Left hindlimb (tissue), 1 donor: Measurements from ENCODE around the gene AFF1.

ENCODE experiments used
- DNase-seq: peaks from one replicate; pipeline ENCODE4 v3.0.0-alpha.2; 2018

The AFF1 gene

GRCh38 chr4:86950831-86951525 is 16.2 kb downstream of the AFF1 start:
- no peak for DNase-seq

DNA sequence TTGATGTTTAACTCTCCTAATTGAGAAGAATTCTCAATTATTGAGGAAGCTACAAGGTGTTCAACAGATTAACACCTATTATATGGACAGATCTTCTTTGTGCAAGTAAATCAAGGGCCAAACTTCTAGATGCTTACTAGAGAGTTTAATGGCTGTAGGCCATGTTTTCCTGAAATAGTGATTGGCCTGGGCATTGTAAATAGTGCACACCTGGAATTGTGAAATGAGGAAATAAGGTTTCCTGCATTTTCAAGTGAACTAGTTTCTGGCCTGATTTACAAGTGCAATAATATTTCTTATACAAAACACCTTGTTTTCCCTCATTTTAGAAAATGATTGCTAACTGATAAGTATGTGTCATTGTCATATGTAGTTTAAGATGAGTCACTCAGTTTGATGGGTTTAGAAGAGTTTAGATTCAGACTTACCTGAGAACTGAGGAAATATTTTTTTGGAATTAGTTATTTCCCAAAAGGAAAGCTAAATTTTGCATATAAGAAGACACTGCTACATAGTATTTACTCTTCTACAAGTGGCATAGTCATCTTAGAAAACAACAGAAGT is 21.2 kb downstream of the AFF1 start:
- DNase-seq = no peak

GRCh38 chr4:86957215-86957614 is 22.4 kb downstream of the AFF1 start:
- no peak for DNase-seq

- no peak for DNase-seq
Measured at GRCh38 chr4:86959588-86960500, 25.0 kb downstream of the AFF1 start.

DNA sequence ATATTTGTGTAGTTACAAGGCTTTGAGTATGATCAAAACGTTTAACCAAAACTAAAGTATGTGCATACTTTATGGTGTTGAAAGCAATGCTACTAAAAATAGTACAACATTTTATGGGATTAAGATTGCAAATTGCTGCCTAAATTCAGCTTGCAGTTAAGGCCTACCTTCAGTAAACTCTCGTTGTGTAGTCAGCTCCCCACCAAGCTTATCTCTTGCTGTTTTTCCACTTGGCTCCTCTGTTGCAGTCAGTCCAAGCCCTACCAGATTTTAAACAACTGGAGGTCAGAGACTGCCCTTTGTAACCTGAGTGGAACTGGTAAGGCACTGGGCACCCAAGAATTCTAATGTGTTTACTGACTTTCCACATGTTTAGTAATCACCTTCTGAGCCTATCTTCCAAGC is 25.7 kb downstream of the AFF1 start:
- no peak for DNase-seq

- DNase-seq = no peak
Measured at GRCh38 chr4:86961116-86961515, 26.3 kb downstream of the AFF1 start.

DNA sequence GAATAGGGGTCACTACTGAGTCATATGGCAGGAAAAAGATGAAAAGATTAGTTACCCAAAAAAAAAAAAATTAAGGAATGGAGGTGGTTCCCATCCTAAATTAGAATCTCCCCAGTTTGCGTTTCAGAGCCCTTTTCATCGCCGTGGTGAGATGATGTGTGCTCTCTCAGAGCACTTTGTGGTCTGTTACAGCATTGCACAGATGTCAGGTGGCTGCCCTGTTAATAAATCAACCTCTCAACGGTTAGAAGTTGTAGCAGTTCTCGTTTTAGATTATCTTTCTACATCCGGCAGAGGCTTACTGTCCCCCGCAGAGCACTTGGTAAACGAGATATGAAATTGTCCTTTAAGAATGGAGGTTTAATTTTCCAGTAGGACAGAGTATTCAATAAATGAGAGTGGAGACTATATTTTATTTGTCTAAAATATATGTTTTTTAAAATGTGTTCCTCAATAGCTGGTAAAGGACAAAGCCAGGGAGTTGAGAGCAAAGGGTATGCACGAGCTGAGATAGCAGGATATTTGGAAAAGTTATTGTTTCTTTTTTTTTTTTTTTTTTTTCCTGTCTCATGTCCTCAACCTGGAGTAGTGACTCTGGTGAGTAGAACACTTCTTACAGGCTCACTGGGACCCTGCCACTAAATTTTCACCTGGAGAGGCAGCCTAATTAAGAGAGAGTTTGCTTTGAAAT is 26.9 kb downstream of the AFF1 start:
- DNase-seq = no peak

DNA sequence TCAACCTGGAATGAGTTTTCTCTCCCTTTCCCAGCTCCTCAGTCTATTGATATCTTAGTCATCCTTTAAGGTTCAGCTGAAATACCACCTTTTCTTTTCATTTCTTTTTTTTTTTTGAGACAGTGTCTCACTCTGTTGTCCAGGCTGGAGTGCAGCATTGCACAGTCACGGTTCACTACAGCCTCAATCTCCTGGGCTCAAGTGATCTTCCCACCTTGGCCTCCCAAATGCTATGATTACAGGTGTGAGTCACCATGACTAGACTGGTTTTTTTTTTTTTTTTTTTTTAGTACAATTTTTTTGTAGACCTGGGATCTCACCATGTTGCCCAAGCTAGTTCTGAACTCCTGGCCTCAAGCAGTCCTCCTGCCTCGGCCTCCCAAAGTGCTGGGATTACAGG is 28.9 kb downstream of the AFF1 start:
- no peak for DNase-seq

GRCh38 chr4:86965019-86965976 is 30.5 kb downstream of the AFF1 start:
- no peak for DNase-seq

GRCh38 chr4:86967073-86967472 is 32.3 kb downstream of the AFF1 start:
- no peak for DNase-seq

DNA sequence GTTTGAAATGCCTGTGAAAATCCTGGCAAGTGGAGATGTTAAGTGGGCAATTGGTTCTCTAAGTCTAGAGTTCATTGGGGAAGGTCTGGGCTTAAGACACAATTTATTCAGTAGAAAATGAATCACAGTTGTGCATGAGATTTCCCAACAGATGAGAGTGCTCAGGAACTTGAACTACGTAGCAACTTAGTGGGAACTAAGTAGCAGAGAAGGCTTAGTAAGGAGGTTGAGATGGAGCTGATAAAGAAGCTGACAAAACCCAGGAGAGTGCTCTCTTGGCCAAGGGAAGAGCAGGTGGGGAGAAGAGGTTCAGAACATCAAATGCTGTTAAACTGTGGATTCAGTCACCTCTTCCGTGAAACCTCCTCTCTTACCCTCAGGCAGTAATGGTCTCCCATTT is 33.0 kb downstream of the AFF1 start:
- no peak for DNase-seq

DNA sequence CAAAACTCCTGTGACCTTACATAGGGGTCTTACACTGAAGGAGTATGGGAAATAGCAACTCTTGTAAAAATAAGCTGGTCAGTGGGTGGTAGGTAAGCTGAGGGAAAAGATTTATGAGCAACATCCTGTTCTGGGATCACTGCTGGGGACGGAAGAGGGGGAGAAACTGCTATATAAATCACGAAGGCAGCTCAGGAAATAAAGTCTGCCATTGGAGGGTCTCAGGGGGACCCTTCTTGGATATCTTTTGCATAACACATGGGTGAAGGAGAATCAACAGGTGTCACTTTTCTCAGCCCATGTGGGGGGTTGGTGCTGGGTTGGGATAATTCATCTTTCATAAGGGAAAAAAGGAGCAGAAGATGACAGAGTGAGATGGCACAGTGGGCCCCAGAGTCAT is 33.7 kb downstream of the AFF1 start:
- DNase-seq = no peak

GRCh38 chr4:86970447-86971354 is 35.9 kb downstream of the AFF1 start:
- no peak for DNase-seq

DNA sequence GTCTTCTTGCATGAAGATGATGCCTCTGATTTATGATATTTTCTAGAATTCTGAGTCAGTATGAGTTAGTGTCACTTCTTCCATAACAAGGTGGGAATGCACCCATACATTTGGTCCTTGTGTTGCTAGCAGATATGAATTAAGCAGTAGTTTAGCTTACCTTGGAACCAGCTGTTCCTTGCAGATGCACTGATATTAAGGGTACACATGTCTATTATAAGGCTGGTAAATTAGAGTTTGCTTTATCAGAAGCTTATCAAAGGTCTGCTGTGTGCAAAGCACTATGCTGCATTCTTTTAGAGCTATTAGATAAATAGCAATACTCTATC is 36.5 kb downstream of the AFF1 start:
- no peak for DNase-seq

- no peak for DNase-seq
Measured at GRCh38 chr4:86972997-86973396, 38.2 kb downstream of the AFF1 start.

- DNase-seq = no peak
Measured at GRCh38 chr4:86973668-86974067, 38.9 kb downstream of the AFF1 start.

DNA sequence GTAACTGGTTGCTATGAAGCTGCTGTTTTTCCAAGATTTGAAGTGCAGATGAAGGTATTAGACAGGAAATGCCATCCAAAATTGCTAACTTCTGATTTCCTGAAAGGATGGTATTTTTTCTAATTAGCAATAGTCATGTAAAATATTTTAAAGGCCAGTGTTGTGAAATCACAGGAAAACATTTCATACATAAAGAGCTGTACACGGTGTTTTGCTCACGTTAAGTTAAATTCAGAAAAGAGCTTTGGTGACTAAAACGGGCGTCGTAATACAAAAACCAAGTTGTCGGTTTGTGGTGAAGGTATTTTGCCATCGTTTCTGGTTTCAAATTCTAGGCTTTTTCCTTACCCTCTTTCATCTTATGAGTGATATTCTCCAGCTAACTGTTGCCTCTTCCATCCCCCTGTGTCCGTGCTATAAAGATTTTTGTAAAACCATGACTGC is 39.8 kb downstream of the AFF1 start:
- no peak for DNase-seq

- DNase-seq = no peak
Measured at GRCh38 chr4:86975927-86976326, 41.1 kb downstream of the AFF1 start.

- DNase-seq = no peak
Measured at GRCh38 chr4:86976801-86977485, 42.1 kb downstream of the AFF1 start.

DNA sequence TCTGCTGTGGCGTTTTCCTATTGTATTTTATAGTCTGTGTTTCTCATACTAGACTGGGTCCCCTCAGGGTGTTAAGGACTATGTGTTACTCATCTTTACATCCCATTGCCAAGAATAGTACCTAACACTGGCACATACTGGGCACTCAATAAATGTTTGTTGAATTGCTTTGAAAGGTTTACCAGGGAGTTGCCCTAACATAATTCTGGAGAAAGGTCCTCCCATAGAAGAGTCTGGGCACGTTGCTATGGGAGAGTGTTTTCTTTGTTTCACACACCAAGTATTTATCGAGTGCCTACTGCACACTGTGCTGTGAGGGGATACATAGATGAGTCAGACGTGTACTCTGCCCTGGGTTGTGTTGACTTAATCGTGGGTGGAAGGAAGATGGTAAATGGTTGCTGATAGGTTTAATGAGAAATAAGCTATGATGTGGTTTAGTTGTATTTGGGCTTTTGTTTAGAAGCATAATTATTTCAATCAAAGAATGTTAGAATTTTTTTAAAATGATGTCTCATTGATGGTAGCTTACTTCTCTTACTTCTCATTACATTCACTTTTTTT is 42.9 kb downstream of the AFF1 start:
- DNase-seq = no peak
